GM18870 (cell line): ENCODE measurements around the gene TENM3.
A peak's percentile ranks its signal among the peaks of the same experiment; 100 is the strongest.

ENCODE experiments used
- ATAC-seq: cut with Tn5 transposase; IDR thresholded peaks from one replicate; pipeline ENCODE4 v1.9.1; 2021; ENCODE audit warnings: moderate library complexity; ENCODE audit not compliant: unreplicated experiment

TENM3 gene

GRCh38 chr4:182443070-182443469 is 199.9 kb downstream of the TENM3 start:
- ATAC-seq: no peak

- no peak for ATAC-seq
These were observed 204.6 kb downstream of the TENM3 start for GRCh38 chr4:182447767-182448280.

GRCh38 chr4:182448281-182449151 is 205.3 kb downstream of the TENM3 start:
- ATAC-seq: peak; percentile 71

DNA sequence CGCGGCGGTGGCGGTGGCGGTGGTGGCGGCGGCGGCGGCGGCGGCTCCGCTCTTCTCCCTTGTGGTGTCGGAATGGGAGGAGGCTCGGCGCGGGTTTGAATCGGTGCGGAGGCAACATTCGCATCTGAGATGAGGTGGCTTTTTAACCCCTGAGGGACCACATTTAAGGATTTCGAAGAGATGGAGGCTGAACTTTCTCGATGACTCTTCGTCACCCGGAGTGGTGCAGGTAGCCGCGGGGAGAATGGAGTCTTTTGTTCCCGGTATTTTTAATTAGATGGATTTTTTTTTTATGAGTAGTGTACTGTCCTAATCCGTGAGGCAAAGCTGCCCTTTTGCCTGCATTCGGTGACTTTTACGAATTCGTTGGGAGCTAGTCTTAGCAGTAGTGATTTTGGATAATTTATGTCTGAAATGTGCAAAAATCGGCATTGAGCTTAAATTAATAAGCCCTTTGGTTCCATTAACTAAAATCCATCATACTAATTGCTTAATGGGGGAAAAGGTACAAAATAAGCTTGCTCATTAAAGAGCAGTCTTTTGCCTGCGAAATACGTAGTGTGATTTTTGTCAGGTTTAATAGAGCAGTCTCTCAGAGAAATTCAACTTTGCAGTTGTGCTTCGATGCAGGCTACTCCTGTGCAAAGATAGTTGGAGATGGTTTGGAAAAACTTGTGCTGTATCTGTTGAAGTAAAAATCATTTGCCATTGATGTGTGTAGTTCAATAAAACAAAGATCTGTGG is 206.2 kb downstream of the TENM3 start:
- no peak for ATAC-seq

GRCh38 chr4:182449930-182450439 is 206.8 kb downstream of the TENM3 start:
- ATAC-seq: no peak

GRCh38 chr4:182451441-182451840 is 208.2 kb downstream of the TENM3 start:
- no peak for ATAC-seq

GRCh38 chr4:182453830-182454229 is 210.6 kb downstream of the TENM3 start:
- no peak for ATAC-seq

GRCh38 chr4:182454440-182455013 is 211.3 kb downstream of the TENM3 start:
- no peak for ATAC-seq

DNA sequence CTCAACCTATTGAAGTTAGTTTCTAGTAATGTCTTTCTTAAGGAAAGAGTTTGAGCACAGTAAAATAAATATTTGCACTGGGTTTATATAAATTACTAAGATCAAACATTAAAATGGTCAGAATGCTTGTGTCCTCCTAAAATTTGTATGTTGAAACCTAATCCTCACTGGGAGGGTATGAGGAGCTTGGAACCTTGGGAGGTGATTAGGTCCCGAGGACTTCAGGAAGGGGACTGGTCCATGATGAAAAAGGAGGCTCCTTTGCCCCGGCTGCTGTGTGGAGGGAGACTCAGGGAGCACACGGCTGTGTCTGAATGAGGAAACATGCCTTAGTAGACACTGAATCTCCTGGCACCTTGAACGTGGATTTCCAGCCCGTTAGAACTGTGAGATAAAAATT is 221.9 kb downstream of the TENM3 start:
- ATAC-seq: no peak

DNA sequence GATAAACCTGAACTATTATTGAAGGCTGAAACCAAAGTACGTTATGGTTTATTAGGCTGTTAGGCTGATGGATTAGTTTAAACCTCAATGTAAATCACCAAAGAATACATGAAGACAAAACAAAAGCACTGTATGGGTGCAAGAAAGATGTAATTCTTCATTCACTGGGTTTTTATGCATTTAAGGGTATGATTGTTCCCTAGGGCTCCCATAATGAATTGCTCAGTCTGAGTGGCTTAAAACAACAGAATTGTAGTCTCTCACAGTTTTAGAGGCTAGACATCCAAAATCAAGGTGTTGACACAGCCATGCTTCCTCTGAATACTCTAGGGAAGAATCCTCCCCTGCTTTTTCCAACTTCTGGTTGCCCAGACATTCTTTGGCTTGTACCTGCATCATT is 222.8 kb downstream of the TENM3 start:
- no peak for ATAC-seq

- no peak for ATAC-seq
These were observed 227.0 kb downstream of the TENM3 start for GRCh38 chr4:182470215-182470614.

- ATAC-seq: no peak
These were observed 232.3 kb downstream of the TENM3 start for GRCh38 chr4:182475539-182475938.

- ATAC-seq: peak; percentile 78
These were observed 235.3 kb downstream of the TENM3 start for GRCh38 chr4:182478475-182478874.

DNA sequence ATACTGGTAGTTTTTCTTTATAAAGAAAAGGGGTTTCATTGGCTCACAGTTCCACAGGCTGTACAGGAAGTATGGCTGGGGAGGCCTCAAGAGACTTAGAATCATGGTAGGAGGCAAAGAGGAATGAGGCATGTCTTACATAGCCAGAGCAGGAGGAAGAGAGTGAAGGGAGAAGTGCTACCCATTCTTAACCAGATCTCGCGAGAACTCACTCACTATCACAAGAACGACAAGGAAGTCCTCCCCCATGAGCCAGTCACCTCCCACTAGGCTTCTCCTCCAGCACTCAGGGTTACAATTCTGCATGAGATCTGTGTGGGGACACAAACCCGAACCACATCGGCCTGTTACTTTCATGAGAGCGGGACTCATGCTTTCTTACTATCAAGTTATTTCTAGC is 240.5 kb downstream of the TENM3 start:
- ATAC-seq: no peak

DNA sequence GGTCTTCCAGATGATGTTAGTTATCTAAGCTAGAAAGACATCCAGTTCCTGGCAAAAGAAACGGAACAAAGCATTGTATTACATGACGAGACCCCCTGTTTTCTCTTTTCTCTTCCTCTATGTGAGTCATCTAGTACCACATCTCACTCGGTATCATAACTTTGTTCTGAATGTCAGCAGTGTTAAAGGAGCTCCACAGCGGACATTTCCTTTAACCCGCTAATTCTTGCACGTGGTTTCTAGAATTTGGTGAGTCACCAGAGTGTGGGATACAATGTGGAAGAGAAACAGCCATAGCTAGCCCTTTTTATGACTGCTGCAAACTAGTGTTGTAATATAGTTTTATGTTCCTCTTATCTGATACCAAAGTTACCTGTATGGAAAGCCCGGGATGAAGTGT is 243.7 kb downstream of the TENM3 start:
- ATAC-seq: no peak

DNA sequence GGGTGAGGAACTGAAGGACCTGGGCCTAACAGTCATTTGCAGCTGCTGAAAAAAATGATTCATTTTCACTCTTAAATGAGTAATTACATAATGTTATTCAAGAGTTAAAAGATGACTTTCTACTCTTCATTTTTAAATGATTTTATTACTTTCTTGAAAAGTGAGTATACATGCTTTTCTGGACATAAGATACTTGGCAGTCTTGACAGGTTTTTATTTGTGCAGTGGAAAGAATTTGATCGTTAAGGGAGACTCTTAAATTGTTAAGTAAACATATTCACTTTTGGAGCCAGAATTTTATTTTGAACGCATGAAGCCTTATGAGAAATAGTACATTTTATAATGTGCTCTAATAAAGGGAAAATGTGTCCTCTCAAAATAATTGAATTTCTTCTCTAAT is 245.7 kb downstream of the TENM3 start:
- no peak for ATAC-seq

DNA sequence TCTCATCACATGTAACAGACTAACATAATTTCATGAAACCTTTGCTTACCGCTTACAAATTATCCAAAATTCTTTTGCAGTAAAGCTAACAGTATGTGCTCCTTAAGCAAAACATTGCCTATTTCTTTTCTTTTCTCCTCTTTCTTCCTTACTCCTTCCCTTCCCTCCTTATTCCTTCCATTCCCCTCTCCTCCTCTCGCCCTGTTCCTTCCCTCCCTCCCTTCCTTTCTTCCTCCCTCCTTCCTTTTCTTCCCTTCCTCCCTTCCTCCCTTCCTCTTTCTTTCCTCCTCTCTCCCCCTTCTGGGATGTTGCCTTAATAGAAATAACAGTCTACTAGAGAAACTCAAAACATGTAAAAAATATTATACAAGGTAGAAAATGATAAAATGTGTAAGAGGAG is 246.4 kb downstream of the TENM3 start:
- no peak for ATAC-seq

- no peak for ATAC-seq
These were observed 248.5 kb downstream of the TENM3 start for GRCh38 chr4:182491719-182492118.

- peak; percentile 77 for ATAC-seq
These were observed 249.2 kb downstream of the TENM3 start for GRCh38 chr4:182492423-182492822.

- no peak for ATAC-seq
These were observed 250.2 kb downstream of the TENM3 start for GRCh38 chr4:182493377-182493776.

GRCh38 chr4:182494103-182494502 is 250.9 kb downstream of the TENM3 start:
- ATAC-seq: peak; percentile 52
